K562 (cell line): ENCODE results near the gene SHB. TPM values are rescaled to one million over a fixed set of nuclear protein-coding genes. Genes with fewer than 3 reads are reported as not detected.

Experiments
- BCOR ChIP-seq: fragments of 450-650 bp; IDR thresholded peaks from 2 replicates; pipeline ENCODE4 v1.6.1; 2016
- CXXC5 ChIP-seq: fragments of 250-450 bp; sonication (Bioruptor Pico); IDR thresholded peaks from 2 replicates; pipeline ENCODE4 v1.8.0; 2022; ENCODE audit warnings: inconsistent platforms, mild to moderate bottlenecking, moderate library complexity
- E2F3 ChIP-seq: fragments of 250-450 bp; sonication (Bioruptor Pico); IDR thresholded peaks from 2 replicates; pipeline ENCODE4 v1.4.0; 2020; ENCODE audit warnings: mild to moderate bottlenecking
- HDAC1 ChIP-seq, 2 experiments: fragments of 450-650 bp; IDR thresholded peaks; 2 replicates each; pipeline ENCODE4 v1.6.1; 2016 to 2017; ENCODE audit warnings: inconsistent platforms in 1 of 2, mild to moderate bottlenecking in 1 of 2, moderate library complexity in 1 of 2
- HNRNPL ChIP-seq: fragments of 200-400 bp; formaldehyde crosslinking; IDR thresholded peaks from 2 replicates; pipeline ENCODE4 v1.6.1; 2017; ENCODE audit warnings: low read depth, mild to moderate bottlenecking, low read length
- KDM5B ChIP-seq: fragments of 200-600 bp; sonication (generic); IDR thresholded peaks from 2 replicates; pipeline ENCODE4 v1.6.1; 2012; ENCODE audit warnings: low read depth, mild to moderate bottlenecking, moderate library complexity, low read length, control low read depth, inconsistent platforms; ENCODE audit not compliant: insufficient replicate concordance
- MCM2 ChIP-seq: fragments of 450-650 bp; IDR thresholded peaks from 2 replicates; pipeline ENCODE4 v1.6.1; 2017; ENCODE audit warnings: low read depth, mild to moderate bottlenecking
- MCM3 ChIP-seq: fragments of 450-650 bp; IDR thresholded peaks from 2 replicates; pipeline ENCODE4 v1.6.1; 2016
- MYC ChIP-seq, 2 experiments: fragments of 250-450 bp in 1 of 2; sonication (Bioruptor Pico) in 1 of 2; IDR thresholded peaks; 2 replicates each; pipeline versions ENCODE4 v1.5.1 to v1.6.1; 2012 to 2021; ENCODE audit warnings: low read depth in 2 of 2, borderline replicate concordance in 1 of 2, improper control_type of control experiment in 1 of 2, low read length in 1 of 2, mild to moderate bottlenecking in 1 of 2, moderate library complexity in 1 of 2
- NFIC ChIP-seq: fragments of 450-650 bp; IDR thresholded peaks from 2 replicates; pipeline ENCODE4 v1.6.1; 2017; ENCODE audit warnings: mild to moderate bottlenecking, inconsistent platforms
- NFYB ChIP-seq: IDR thresholded peaks from 2 replicates; pipeline ENCODE4 v1.6.1; 2011; ENCODE audit warnings: mild to moderate bottlenecking, moderate library complexity; ENCODE audit not compliant: insufficient read length; ENCODE audit errors: extremely low read depth
- PCBP1 ChIP-seq: fragments of 200-400 bp; formaldehyde crosslinking; IDR thresholded peaks from 2 replicates; pipeline ENCODE4 v1.6.1; 2018; ENCODE audit warnings: mild to moderate bottlenecking, low read depth, low read length; ENCODE audit not compliant: poor library complexity, severe bottlenecking
- SAFB ChIP-seq: fragments of 200-400 bp; formaldehyde crosslinking; IDR thresholded peaks from 2 replicates; pipeline ENCODE4 v1.6.1; 2017; ENCODE audit warnings: low read depth, low read length, borderline replicate concordance
- TAF1 ChIP-seq: IDR thresholded peaks from 2 replicates; pipeline ENCODE4 v1.6.1; 2011; ENCODE audit warnings: mild to moderate bottlenecking, low read length, moderate library complexity; ENCODE audit not compliant: insufficient read depth, control insufficient read depth, severe bottlenecking; ENCODE audit errors: extremely low read depth
- XRCC5 ChIP-seq: fragments of 200-400 bp; formaldehyde crosslinking; IDR thresholded peaks from 2 replicates; pipeline ENCODE4 v1.6.1; 2017; ENCODE audit warnings: low read depth, mild to moderate bottlenecking, low read length
- ZEB2 ChIP-seq: fragments of 450-650 bp; IDR thresholded peaks from 2 replicates; pipeline ENCODE4 v1.6.1; 2016
- ZNF77 ChIP-seq: fragments of 250-450 bp; sonication (Bioruptor Pico); IDR thresholded peaks from 2 replicates; pipeline ENCODE4 v1.5.0; 2020
- polyA plus RNA-seq, 8 experiments: library from polyadenylated mRNA; depleted of rRNA in 4 of 8; stranded (reverse) in 5 of 8; unstranded in 3 of 8; fragments of >200 nt; fragmentation: Nextera tagmentation in 2 of 8; fragmentation: Illumina TruSeq in 1 of 8; extraction: Ambion mirVana in 2 of 8; extraction: Trizol in 1 of 8; gene quantifications; 2 replicates each; pipeline versions ENCODE4 v1.2.1 to v1.2.3, GENCODE V29; 2011 to 2014; ENCODE audit warnings: inconsistent platforms in 1 of 8, missing spikeins in 1 of 8
- total RNA-seq, 7 experiments: library from RNA; depleted of rRNA in 6 of 7; stranded (reverse); fragments of >200 nt in 6 of 7; fragmentation: Illumina TruSeq in 2 of 7; extraction: Trizol in 2 of 7; gene quantifications; 2 replicates each; pipeline versions ENCODE4 v1.2.1 to v1.2.3, GENCODE V29; 2011 to 2021; ENCODE audit warnings: low replicate concordance in 1 of 7
- TF ChIP-seq, protein P1 (sequence below): fragments of 250-450 bp; sonication (Bioruptor Pico); IDR thresholded peaks from 2 replicates; pipeline ENCODE4 v1.5.0; 2021
- TF ChIP-seq, protein P2 (sequence below): fragments of 450-650 bp; formaldehyde crosslinking; IDR thresholded peaks from 2 replicates; pipeline ENCODE4 v1.4.0; 2020; ENCODE audit warnings: mild to moderate bottlenecking, moderate library complexity
- TF ChIP-seq, protein P3 (sequence below): conservative IDR thresholded peaks from 2 replicates; pipeline ENCODE4 v1.6.1; 2011; ENCODE audit warnings: low read depth, mild to moderate bottlenecking, low read length; ENCODE audit not compliant: control insufficient read depth
- TF ChIP-seq, protein P4 (sequence below): sonication (generic); formaldehyde crosslinking; IDR thresholded peaks from 2 replicates; pipeline ENCODE4 v1.8.1; 2023; ENCODE audit warnings: mild to moderate bottlenecking, missing genetic modification reagents, moderate library complexity

Gene SHB
- total and polyA plus RNA-seq, 9 of the 15 experiments (the other 6 are each of a cell fraction or from before 2014, with no cell fraction given) = 0.78 to 16.0 (median 5.3) TPM

DNA sequence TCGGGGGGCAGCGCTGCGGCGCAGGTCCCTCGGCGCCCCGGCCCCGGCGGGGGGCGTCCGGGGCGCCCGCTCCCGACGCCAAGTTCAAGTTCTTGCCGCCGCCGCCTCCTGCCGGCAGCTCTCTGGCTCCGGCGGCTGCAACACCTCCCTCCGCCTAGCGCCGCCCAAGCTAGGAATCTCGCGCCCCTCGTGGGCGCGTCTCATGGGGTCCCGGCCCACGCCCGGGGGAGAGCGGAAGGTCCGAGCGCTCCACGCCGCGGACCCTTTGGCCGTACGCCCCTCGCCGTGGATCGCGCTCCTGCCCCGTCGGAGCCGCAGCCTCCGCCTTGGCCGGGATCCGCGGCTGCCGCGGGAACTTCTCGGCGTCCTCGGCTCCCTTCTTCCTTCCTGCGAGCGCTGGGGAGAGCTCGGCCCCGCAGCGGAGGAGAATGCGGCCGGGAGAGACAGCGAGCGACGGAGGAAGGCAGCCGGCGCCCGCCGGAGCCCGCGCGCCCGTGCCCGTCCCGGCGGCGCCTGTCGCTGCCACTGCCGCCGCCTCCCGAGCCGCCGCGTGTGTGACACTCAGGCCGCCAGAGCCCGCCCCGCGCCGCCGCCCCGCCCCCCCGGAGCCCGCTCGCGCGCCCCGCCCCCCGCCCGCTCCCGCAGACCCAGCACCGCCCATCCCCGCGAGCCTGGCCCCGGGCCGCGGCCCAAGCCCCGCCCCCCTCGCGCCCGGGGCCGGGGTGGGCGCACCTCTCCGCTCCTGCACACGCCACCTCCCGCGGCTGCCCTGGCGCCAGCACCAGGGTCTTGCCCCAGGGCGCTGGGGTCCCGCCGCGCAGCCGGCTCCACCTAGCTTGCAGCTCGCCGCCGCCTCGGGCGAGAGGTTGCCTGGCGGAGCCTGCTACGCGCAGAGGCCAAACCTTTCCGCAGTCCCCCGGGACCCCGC is at the start of gene SHB (continued):
- TF ChIP-seq CXXC5 (peak; percentile 21), ZEB2 (no peak), ZNF77 (CRISPR knock-in tag) (0 out of 2 replicates have a peak, but pooled peaks have one; percentile 53), E2F3 (CRISPR knock-in tag) (peak; percentile 44; the same call in 1 of the 2 replicates), NFIC (peak; percentile 63), MCM3 (no peak), XRCC5 (peak; percentile 60; the same call in 1 of the 2 replicates), TAF1 (peak; percentile 60), BCOR (peak; percentile 46; the same call in 1 of the 2 replicates), HDAC1 (IDR thresholded peaks at IDR 0.05) (peak in 1 of 2 experiments; percentile 86; a peak in 2 of 4 replicates), PCBP1 (peak; percentile 38), SAFB (peak; percentile 82), KDM5B (peak; percentile 88), MYC (IDR thresholded peaks at IDR 0.05; ENCODE audit: low read depth, low read length) (peak; percentile 33; the same call in 1 of the 2 replicates), MYC (CRISPR knock-in tag; IDR thresholded peaks at IDR 0.05; ENCODE audit: borderline replicate concordance, low read depth) (no peak), HNRNPL (peak; percentile 59), MCM2 (no peak), NFYB (no peak)
- TF ChIP-seq, protein P1, sequence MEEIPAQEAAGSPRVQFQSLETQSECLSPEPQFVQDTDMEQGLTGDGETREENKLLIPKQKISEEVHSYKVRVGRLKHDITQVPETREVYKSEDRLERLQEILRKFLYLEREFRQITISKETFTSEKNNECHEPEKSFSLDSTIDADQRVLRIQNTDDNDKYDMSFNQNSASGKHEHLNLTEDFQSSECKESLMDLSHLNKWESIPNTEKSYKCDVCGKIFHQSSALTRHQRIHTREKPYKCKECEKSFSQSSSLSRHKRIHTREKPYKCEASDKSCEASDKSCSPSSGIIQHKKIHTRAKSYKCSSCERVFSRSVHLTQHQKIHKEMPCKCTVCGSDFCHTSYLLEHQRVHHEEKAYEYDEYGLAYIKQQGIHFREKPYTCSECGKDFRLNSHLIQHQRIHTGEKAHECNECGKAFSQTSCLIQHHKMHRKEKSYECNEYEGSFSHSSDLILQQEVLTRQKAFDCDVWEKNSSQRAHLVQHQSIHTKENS (CRISPR knock-in tag) = no peak
- TF ChIP-seq, protein P2, sequence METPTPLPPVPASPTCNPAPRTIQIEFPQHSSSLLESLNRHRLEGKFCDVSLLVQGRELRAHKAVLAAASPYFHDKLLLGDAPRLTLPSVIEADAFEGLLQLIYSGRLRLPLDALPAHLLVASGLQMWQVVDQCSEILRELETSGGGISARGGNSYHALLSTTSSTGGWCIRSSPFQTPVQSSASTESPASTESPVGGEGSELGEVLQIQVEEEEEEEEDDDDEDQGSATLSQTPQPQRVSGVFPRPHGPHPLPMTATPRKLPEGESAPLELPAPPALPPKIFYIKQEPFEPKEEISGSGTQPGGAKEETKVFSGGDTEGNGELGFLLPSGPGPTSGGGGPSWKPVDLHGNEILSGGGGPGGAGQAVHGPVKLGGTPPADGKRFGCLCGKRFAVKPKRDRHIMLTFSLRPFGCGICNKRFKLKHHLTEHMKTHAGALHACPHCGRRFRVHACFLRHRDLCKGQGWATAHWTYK = peak; percentile 71; the same call in 1 of the 2 replicates
- TF ChIP-seq, protein P3, sequence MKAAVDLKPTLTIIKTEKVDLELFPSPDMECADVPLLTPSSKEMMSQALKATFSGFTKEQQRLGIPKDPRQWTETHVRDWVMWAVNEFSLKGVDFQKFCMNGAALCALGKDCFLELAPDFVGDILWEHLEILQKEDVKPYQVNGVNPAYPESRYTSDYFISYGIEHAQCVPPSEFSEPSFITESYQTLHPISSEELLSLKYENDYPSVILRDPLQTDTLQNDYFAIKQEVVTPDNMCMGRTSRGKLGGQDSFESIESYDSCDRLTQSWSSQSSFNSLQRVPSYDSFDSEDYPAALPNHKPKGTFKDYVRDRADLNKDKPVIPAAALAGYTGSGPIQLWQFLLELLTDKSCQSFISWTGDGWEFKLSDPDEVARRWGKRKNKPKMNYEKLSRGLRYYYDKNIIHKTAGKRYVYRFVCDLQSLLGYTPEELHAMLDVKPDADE = no peak; the same call in 1 of the 2 replicates
- TF ChIP-seq, protein P4, sequence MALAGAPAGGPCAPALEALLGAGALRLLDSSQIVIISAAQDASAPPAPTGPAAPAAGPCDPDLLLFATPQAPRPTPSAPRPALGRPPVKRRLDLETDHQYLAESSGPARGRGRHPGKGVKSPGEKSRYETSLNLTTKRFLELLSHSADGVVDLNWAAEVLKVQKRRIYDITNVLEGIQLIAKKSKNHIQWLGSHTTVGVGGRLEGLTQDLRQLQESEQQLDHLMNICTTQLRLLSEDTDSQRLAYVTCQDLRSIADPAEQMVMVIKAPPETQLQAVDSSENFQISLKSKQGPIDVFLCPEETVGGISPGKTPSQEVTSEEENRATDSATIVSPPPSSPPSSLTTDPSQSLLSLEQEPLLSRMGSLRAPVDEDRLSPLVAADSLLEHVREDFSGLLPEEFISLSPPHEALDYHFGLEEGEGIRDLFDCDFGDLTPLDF = 0 out of 2 replicates have a peak, but pooled peaks have one; percentile 50
